Kidney (tissue), 14 donors: Measurements from ENCODE around the gene SNTN. TPM values are rescaled to one million over a fixed set of nuclear protein-coding genes. Genes with fewer than 3 reads are reported as not detected.

ENCODE experiments used
- DNase-seq, 5 donors: peaks; one replicate each; pipeline ENCODE4 v3.0.0-alpha.2; 2013 to 2020
- FAIRE-seq: peaks from 2 replicates; lab custom pipeline; 2012; peaks lifted over from hg19 to GRCh38; lab: Jason Lieb, UNC
- H3K27ac ChIP-seq, 2 donors: one replicate each; pipeline ENCODE4 v1.7.0; 2013; ENCODE audit warnings: low read depth in 2 of 2, low read length in 2 of 2, inconsistent platforms in 1 of 2
- H3K27me3 ChIP-seq: one replicate; pipeline ENCODE4 v1.7.1; 2013; ENCODE audit warnings: low read length, inconsistent platforms; ENCODE audit not compliant: control insufficient read depth, insufficient read depth
- H3K36me3 ChIP-seq, 3 donors: one replicate each; pipeline versions ENCODE4 v1.7.0 to v1.7.1; 2013; ENCODE audit warnings: low read length in 3 of 3, control low read depth in 1 of 3, inconsistent platforms in 1 of 3; ENCODE audit not compliant: insufficient read depth in 3 of 3, control insufficient read depth in 2 of 3
- H3K4me1 ChIP-seq, 3 donors: one replicate each; pipeline versions ENCODE4 v1.7.0 to v1.7.1; 2013; ENCODE audit warnings: low read length in 3 of 3, inconsistent platforms in 1 of 3, low read depth in 1 of 3; ENCODE audit not compliant: control insufficient read depth in 2 of 3, insufficient read depth in 2 of 3
- H3K4me3 ChIP-seq, 3 donors: one replicate each; pipeline versions ENCODE4 v1.7.0 to v1.8.1; 2013; ENCODE audit warnings: low read length in 3 of 3, control low read depth in 1 of 3, inconsistent platforms in 1 of 3
- H3K9ac ChIP-seq, 3 donors: one replicate each; pipeline versions ENCODE4 v1.7.0 to v1.7.1; 2013; ENCODE audit warnings: low read length in 3 of 3, control low read depth in 1 of 3, inconsistent platforms in 1 of 3
- H3K9me3 ChIP-seq, 3 donors: one replicate each; pipeline versions ENCODE4 v1.7.0 to v1.7.1; 2013; ENCODE audit warnings: low read length in 3 of 3, control low read depth in 1 of 3, inconsistent platforms in 1 of 3; ENCODE audit not compliant: control insufficient read depth in 2 of 3, insufficient read depth in 1 of 3
- intact Hi-C: fragments of 100-400 bp; cut with DNase I; formaldehyde crosslinking; loops from one replicate; pipeline ENCODE4 v1.11.1; 2022
- polyA plus RNA-seq: library from polyadenylated mRNA; stranded (reverse); fragments of 350-450 nt; fragmentation: Illumina TruSeq; extraction: RNeasy Lipid Tissue Mini Kit (QIAGEN cat#74804); gene quantifications from one replicate; pipeline ENCODE4 v1.2.3, GENCODE V29; 2014; ENCODE audit warnings: low read depth, low replicate concordance; ENCODE audit not compliant: insufficient read depth
- total RNA-seq: library from RNA; stranded (reverse); fragmentation: NEBNext Ultra II Directional; extraction: Animal tissue kit (Norgen Biotek cat#: 25700); gene quantifications from one replicate; pipeline ENCODE4 v1.2.1, GENCODE V29; 2021
- TF ChIP-seq, protein P1 (sequence below): IDR thresholded peaks from 3 replicates; pipeline ENCODE4 v1.5.1; 2012; ENCODE audit warnings: mild to moderate bottlenecking, moderate library complexity, borderline replicate concordance; ENCODE audit not compliant: insufficient read depth; ENCODE audit errors: extremely low read depth
- donor health status: control.
- donor health status: control.
- donor health status: control.
- donor health status: control.
- donor health status: control.
- donor health status: DM: yes; HTN: yes; CAD: no.
- donor health status: Normal renal cell carcinoma (clear cell type).

The SNTN gene
- total and polyA plus RNA-seq, 2 donors from 2014 or later, result not detected

DNA sequence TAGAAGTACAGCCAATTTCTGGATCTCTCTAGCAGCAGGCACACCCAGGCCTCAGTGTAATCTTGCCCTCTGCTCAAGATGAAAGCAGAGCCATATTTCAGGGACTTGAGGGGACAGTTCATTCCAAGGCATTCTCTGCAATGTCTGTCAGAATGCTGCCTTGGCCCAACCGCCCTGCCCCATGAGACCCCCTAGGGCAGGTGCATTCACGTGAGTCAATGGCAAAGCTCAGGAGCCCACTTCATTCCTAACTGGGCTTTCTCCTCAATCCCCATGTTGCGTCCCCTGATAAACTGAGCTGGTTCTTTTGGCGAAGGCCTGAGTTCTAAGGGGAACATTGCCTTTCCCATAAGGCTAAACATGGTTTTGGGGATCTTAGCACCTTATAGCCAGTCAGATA lies 9.5 kb downstream of the SNTN start:
- DNase-seq (no peak), FAIRE-seq (no peak)
- TF ChIP-seq, protein P1, sequence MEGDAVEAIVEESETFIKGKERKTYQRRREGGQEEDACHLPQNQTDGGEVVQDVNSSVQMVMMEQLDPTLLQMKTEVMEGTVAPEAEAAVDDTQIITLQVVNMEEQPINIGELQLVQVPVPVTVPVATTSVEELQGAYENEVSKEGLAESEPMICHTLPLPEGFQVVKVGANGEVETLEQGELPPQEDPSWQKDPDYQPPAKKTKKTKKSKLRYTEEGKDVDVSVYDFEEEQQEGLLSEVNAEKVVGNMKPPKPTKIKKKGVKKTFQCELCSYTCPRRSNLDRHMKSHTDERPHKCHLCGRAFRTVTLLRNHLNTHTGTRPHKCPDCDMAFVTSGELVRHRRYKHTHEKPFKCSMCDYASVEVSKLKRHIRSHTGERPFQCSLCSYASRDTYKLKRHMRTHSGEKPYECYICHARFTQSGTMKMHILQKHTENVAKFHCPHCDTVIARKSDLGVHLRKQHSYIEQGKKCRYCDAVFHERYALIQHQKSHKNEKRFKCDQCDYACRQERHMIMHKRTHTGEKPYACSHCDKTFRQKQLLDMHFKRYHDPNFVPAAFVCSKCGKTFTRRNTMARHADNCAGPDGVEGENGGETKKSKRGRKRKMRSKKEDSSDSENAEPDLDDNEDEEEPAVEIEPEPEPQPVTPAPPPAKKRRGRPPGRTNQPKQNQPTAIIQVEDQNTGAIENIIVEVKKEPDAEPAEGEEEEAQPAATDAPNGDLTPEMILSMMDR, result no peak
- Histone ChIP-seq H3K36me3 (no peaks in the 10 kb centered on the region), H3K4me3 (no peak overlapping the region), H3K27me3 (no peaks in the 10 kb centered on the region), H3K27ac (no peak overlapping the region), H3K9ac (no peak overlapping the region), H3K4me1 (no peaks in the 10 kb centered on the region), H3K9me3 (no peaks in the 10 kb centered on the region)
- intact Hi-C loops, result no loop called here

- no peaks in the 10 kb centered on the region for H3K36me3 ChIP-seq
- no peak for FAIRE-seq
- H3K9ac ChIP-seq, result no peak overlapping the region
- H3K27me3 ChIP-seq, result no peaks in the 10 kb centered on the region
- intact Hi-C loops, result no loop called here
- H3K4me3 ChIP-seq, result no peak overlapping the region
- DNase-seq, result no peak
- H3K27ac ChIP-seq, result no peak overlapping the region
- H3K9me3 ChIP-seq, result no peaks in the 10 kb centered on the region
- H3K4me1 ChIP-seq, result no peaks in the 10 kb centered on the region
- TF ChIP-seq, protein P1, result no peak
These were observed 10.0 kb downstream of the SNTN start for GRCh38 chr3:63662500-63662899.

DNA sequence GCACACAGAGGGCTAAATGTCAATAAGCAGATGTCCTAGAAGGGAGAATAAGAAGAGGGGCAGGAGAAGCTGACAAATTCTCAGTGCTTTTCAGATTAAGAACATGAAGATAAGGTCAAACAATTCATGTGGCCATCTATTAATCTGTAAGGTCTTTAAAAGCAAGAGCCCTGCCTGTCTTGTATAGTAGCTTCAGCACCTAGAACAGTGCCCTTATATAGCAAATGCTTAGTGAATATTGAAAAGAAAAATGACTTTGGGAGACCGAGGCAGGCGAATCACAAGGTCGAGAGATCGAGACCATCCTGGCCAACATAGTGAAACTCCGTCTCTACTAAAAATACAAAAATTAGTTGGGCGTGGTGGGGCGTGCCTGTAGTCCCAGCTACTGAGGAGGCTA lies 18.1 kb downstream of the SNTN start:
- TF ChIP-seq, protein P1, result no peak
- intact Hi-C loops, result no loop called here
- DNase-seq (no peak), FAIRE-seq (no peak)
- no peak overlapping the region for H3K4me3 ChIP-seq
- H3K27ac ChIP-seq, result no peak overlapping the region
- H3K36me3 ChIP-seq, result no peaks in the 10 kb centered on the region
- no peaks in the 10 kb centered on the region for H3K9me3 ChIP-seq
- H3K4me1 ChIP-seq, result no peaks in the 10 kb centered on the region
- H3K9ac ChIP-seq, result no peak overlapping the region
- H3K27me3 ChIP-seq, result no peaks in the 10 kb centered on the region

DNA sequence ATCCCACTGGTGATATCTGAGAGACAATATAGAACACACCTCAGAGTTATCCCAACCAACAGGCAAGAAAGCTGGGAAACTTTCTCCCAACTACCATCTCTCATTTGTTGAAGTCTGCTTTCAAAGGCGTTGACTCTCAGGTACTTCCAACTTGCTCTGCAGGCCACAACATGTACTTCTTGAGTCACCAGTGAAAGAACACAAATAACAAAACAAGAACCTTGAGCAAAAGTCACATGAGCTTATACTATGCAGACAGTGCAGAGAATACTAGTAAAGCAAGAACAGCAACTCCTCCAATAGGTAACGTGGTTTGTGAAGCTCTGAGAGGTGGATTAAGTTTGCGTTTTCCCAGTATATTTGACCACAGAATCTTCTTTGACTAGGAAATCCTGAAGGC lies 20.6 kb downstream of the SNTN start:
- FAIRE-seq, result no peak

More for the DNA sequence above, 20.6 kb downstream of the SNTN start:
- TF ChIP-seq, protein P1, result no peak
- intact Hi-C loops, result no loop called here
- Histone ChIP-seq H3K9me3 (no peaks in the 10 kb centered on the region), H3K27me3 (no peaks in the 10 kb centered on the region), H3K36me3 (no peaks in the 10 kb centered on the region), H3K9ac (no peak overlapping the region), H3K4me3 (no peak overlapping the region), H3K4me1 (no peaks in the 10 kb centered on the region), H3K27ac (no peak overlapping the region)
- no peak for DNase-seq
